GM20000 (cell line): ENCODE data around the gene CCNF.

Experiments
- DNase-seq: peaks from one replicate; pipeline ENCODE4 v3.0.0; 2012; ENCODE audit warnings: low spot score
- TF ChIP-seq, protein P1 (sequence below): IDR thresholded peaks from 2 replicates; pipeline ENCODE4 v1.5.1; 2012; ENCODE audit warnings: mild to moderate bottlenecking, control low read depth; ENCODE audit errors: extremely low read depth, missing control alignments

Gene CCNF

DNA sequence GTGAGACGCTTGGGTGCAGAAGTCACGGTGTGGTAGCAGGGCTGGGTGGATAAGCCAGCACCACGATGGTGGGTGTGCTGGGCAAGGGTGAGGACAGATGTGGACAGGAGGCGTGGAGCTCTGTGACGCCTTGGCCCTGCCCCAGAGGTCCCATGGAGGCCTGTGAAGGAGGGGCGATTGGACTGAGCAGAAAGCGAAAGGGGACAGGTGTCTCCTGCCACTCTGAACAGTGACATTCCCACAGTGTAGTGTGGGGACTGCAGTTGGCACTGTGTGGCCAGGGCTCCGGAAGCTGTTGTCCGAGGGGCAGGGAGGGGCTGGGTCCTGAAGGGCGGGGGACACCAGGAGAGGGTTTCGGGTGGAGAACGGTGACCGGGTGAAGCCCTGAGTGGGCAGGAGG lies 53.0 kb downstream of the CCNF start:
- no peak for DNase-seq
- TF ChIP-seq, protein P1, sequence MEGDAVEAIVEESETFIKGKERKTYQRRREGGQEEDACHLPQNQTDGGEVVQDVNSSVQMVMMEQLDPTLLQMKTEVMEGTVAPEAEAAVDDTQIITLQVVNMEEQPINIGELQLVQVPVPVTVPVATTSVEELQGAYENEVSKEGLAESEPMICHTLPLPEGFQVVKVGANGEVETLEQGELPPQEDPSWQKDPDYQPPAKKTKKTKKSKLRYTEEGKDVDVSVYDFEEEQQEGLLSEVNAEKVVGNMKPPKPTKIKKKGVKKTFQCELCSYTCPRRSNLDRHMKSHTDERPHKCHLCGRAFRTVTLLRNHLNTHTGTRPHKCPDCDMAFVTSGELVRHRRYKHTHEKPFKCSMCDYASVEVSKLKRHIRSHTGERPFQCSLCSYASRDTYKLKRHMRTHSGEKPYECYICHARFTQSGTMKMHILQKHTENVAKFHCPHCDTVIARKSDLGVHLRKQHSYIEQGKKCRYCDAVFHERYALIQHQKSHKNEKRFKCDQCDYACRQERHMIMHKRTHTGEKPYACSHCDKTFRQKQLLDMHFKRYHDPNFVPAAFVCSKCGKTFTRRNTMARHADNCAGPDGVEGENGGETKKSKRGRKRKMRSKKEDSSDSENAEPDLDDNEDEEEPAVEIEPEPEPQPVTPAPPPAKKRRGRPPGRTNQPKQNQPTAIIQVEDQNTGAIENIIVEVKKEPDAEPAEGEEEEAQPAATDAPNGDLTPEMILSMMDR: no peak

DNA sequence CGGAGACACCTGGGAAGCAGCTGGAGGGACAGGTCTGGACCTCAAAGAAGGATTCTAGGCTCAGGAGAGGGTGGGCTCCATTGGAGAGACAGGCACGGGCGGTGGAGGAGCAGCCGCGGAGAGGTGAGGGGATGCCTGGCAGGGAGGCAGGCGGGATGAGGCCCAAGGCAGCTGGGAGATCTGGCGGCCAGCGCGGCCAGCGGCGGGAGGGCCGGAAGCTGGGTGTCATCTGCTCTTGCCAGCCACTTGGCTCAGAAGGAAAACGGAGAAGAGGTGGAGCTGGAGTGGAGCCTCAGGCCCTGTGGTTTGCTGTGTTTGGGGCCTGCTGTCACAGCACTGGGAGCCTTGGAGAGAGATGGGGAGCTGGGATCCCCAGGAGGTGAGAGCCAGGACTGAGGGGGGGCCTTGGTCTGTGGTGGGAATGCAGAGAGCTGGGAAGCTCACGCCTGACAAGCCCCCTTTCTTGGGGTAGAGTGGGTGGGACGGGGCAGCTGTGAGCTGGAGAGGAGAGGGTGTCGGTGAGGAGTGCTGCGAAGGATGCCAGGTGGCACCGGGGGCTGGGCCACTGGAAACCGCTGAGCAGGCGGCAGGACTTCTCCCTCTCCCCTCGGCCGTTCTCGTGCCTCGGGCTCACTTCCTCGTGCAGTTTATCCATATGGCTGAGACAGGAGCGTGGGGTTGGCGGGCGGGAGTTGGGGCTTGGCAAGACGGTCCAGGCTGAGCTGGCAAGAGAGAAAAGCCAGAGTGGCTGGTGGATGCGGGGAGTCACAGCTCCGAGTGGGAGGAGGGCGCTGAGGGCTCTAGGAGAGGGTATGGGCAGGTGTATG lies 53.7 kb downstream of the CCNF start:
- TF ChIP-seq, protein P1: no peak
- no peak for DNase-seq

DNA sequence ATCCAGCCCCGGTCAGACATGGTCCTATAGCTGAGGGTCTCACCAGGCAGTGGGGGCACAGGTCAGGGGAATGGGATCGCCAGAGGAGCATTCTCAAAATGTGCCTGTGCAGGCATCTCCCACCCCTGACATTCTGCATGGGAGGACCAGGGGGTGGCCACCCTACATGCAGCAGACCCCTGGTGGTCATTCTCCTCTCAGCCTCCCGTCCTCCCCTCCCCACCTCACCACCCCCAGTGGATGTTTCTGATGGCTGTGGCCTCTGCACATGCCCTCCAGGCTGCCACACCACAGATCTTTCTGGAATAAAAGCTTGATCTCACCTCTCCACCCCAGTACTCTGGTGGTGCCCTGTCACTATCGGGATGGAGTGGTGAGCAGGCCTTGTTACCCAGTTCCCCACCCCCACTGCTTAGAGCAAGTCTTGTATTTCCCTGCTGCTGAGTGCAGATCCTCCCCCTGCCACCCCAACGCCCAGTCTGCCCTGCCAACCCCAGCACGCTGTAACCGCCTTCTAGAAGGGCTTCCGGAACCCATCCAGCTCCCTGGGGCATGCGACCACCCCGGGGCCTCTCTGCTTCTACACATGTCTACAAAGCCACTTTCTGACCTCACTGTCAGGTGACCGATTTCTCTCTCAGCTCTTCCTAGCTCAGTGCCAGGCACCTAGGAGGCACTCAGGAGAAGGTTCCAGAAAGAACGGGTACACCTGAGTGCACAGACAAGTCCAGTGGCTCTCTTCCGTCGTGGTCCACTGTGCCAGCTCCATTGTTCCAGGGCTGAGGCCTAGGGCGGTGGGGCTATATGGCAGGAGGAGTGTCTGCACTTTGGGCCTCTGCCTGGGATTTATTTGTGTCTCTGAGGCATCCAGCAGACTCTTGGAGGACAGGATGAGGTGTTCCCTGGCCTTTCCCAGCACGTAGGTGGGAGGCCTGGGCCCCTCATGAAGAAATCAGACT lies 55.0 kb downstream of the CCNF start:
- TF ChIP-seq, protein P1: no peak
- no peak for DNase-seq

DNA sequence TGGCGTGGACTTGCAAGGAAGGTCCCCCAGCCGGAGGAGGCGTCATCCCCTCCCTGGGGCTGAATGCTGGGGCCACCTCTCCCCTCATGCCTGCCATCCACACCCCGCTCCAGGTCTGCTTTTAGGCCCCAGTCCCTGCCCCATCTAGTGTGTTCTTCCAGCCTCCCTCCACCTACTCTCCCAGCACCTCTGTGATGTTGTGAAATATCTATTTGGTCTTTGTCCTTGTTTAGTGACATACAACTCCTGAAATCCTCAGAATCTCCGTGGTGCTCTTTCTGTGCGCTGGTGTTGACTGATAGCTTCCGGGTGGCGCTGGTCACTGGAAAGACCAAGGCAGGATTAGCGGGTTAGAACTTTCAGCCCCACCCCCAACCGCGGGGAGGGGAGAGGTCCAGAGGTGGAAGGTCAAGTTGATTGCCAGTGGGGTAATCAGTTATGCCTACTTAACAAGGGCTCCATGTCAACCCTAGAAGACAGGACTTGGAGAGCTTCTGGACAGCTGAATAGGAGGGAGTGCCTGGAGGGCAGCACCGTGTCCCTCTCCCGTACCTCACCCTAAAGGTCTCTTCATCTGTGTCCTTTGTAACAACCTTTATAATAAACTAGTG lies 55.8 kb downstream of the CCNF start:
- DNase-seq: no peak
- TF ChIP-seq, protein P1: no peak

DNA sequence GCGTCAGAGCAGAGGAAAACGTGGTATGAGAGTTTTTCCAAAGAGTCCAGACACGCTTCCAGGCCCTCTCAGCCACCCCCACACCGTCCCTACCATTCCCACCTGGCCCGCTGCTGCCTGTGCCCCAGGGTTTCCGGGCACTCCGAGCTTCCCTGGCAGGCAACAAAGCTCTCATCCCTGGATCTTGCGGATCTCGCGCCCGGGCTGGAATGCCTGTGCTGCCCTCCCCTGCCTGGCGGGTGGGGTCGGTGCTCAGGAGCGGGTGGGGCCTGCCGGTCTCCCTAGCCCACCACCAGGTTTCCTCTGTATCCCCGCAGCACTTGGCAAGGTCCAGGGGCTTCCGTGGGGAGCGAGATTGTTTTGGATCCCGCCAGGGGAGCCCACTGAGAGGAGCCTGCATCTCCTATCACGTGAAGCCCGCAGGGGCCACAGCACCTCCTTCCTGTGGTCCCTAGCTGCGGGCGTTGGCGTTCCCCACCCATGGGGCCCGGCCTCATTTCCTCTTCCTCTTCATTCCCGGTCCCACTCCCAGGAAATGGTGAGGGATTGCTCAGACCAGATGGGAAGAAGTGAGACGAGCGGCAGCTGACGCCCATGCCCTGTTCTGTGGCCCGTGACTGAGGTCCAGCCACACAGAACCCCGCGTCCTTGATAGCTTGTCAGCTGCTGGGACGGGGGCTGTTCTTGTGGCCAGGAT lies 56.7 kb downstream of the CCNF start:
- TF ChIP-seq, protein P1: no peak
- no peak for DNase-seq

DNA sequence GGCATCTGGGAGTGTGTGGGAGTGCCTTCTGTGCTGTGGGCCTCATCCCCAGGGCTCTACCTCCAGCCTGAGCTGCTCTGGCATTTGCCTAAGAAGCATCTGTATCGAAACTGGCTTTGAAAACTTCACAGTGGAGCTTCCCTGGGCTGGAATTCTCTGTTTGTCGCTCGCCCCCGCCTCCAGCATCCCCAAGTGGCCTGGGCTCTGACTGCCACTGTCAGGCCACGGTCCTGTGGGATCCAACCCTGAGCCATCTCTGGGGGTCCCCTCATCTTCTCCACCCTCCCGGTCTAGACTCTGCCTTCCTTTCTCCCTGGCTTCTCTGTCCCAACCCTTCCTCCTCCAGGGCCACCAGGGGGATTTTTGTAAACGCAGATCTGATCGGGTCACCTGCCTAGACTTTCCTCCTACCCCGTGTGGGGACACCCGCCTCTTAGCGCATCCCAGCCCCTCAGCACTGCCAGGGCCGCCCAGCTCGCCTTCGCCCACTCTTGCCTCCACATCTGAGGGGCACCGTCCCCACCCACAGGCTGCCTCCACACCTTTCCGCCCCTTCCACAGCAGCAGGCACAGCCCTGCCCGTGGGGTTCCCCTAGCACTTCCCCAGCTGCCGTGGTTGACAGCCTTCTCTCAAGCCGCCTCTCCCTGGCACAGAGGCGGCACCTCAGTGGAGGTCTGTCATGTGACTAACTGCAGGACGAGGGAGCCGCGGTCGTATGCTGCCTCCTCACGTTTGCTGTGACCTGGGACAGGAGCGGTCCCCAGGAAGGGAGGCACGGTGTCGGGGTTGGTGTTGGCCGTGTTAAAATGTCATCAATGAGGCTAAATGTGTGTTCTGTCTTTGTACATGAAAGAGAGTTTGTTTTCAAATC lies 57.6 kb downstream of the CCNF start:
- peak; percentile 85 for DNase-seq
- TF ChIP-seq, protein P1: peak; percentile 40
